Measurements from ENCODE around the gene KCNG2. TPM values are rescaled to one million over a fixed set of nuclear protein-coding genes. Genes with fewer than 3 reads are reported as not detected.

The KCNG2 gene
- total and polyA plus RNA-seq, 2 donors (not counting 1 experiment from before 2014, with no cell fraction given), result not detected

DNA sequence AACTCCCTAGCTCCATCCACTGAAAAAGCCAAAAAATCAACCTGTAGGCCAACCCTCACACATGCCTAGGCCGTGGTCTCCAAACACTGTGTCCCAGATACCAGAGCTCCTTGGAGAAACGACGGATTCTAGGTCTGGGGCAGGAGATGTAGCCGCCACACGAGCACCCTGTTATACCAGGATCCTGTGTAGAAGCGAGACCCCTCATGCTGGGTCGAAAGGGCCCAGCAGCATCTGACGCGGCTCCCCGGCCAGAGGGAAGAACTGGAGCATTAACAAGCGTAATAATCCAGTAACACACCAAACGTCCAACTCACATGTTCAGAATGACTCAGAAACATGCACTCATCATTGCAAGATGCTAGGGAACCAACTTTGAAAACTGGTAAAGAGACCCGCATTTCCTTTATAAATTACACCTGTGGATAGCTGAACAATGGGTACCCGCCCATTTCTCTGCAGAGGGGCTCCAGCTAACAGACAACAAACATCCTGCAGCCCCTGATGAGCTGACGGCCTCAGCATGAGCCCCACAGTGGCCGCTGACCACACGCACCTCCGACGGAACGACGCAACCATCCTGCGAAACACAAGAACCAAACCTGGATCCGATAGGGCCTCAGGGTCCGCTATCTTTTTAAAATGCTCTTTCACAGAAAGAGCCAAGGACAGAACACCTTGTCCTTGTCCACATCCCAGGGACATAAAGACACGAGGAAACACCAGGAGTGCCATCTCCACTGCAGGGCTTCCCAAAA, 139.5 kb downstream of the KCNG2 start:
- DNase-seq, result no peak
- Histone ChIP-seq H3K4me2 (replicated peaks; ENCODE audit: low read depth, low read length, poor library complexity, severe bottlenecking) (no peak overlapping the region), H2AFZ (ENCODE audit: insufficient read depth, low read depth, low read length, poor library complexity, severe bottlenecking) (no peak overlapping the region), H3K4me3 (ENCODE audit: control extremely low read depth in 1 of 5, extremely low read depth in 1 of 5, insufficient read depth in 1 of 5, low read depth in 2 of 5, low read length in 4 of 5) (no peak overlapping the region), H3K4me1 (ENCODE audit: control insufficient read depth in 2 of 2, insufficient read depth in 2 of 2, low read length in 2 of 2) (no peaks in the 10 kb centered on the region), H3K9me3 (ENCODE audit: control extremely low read depth in 1 of 3, control insufficient read depth in 2 of 3, insufficient read depth in 1 of 3, low read length in 2 of 3) (peaks cover 2 to 38% (median 25%) of the 10 kb centered on the region in 3 donors), H3K79me2 (ENCODE audit: control insufficient read depth, insufficient read depth, low read length) (peaks cover 98% of the 10 kb centered on the region), H3K36me3 (replicated peaks in 1 of 2; ENCODE audit: control extremely low read depth in 1 of 2, control insufficient read depth in 1 of 2, extremely low read depth in 1 of 2, insufficient read depth in 2 of 2, low read length in 1 of 2) (peaks cover 2 to 54% of the 10 kb centered on the region in 2 experiments), H3K27ac (ENCODE audit: low read length in 2 of 2) (no peak overlapping the region), H4K20me1 (ENCODE audit: control insufficient read depth, insufficient read depth, low read length, poor library complexity, severe bottlenecking) (peaks cover 70% of the 10 kb centered on the region), H3K9ac (ENCODE audit: low read length) (no peak overlapping the region), H3K27me3 (replicated peaks in 1 of 4; ENCODE audit: control extremely low read depth in 1 of 4, control insufficient read depth in 3 of 4, insufficient read depth in 4 of 4, low read length in 3 of 4) (no peaks in the 10 kb centered on the region)
- no peak for ATAC-seq (ENCODE audit: low read depth)
- WGBS (ENCODE audit: insufficient coverage), result 99% methylated on average over 25 of the region's 25 CpGs
- Mint-ChIP-seq H3K4me1 (peaks cover 2% of the 10 kb centered on the region), H3K27ac (no peak overlapping the region), H3K27me3 (no peaks in the 10 kb centered on the region), H3K4me3 (no peak overlapping the region), H3K9me3 (ENCODE audit: insufficient read depth) (peaks cover 12% of the 10 kb centered on the region)
- POLR2A ChIA-PET, result no interaction called here
- CTCF ChIA-PET, result no interaction called here
- TF ChIP-seq, protein P1, sequence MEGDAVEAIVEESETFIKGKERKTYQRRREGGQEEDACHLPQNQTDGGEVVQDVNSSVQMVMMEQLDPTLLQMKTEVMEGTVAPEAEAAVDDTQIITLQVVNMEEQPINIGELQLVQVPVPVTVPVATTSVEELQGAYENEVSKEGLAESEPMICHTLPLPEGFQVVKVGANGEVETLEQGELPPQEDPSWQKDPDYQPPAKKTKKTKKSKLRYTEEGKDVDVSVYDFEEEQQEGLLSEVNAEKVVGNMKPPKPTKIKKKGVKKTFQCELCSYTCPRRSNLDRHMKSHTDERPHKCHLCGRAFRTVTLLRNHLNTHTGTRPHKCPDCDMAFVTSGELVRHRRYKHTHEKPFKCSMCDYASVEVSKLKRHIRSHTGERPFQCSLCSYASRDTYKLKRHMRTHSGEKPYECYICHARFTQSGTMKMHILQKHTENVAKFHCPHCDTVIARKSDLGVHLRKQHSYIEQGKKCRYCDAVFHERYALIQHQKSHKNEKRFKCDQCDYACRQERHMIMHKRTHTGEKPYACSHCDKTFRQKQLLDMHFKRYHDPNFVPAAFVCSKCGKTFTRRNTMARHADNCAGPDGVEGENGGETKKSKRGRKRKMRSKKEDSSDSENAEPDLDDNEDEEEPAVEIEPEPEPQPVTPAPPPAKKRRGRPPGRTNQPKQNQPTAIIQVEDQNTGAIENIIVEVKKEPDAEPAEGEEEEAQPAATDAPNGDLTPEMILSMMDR (IDR thresholded peaks at IDR 0.05), result no peak
- TF ChIP-seq EZH2 (IDR thresholded peaks at IDR 0.05; ENCODE audit: borderline replicate concordance, insufficient read depth, low read depth, low read length, poor library complexity, severe bottlenecking), result no peak
- intact Hi-C loops (cut with micrococcal nuclease), result no loop called here

DNA sequence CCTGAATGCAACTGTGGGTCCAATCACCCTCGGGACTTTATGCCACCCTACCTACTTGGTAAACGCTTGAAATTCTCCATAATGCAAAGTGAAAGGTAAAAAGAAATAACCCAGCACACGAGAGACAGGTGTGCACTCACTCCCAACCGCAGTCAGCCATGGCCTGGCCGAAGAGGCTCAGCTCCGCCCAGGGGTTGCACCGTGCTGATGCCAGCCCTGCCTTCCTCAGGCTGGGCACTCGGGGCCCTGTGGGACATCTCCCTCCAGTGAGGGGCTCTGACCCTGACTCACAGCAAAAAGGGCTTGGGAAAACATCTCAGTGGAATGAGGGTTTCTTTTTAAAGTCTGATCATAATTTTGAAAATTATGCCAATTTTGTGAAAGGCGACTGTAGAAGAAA, 140.5 kb downstream of the KCNG2 start:
- Mint-ChIP-seq H3K27me3 (no peaks in the 10 kb centered on the region), H3K4me1 (peaks cover 2% of the 10 kb centered on the region), H3K27ac (no peak overlapping the region), H3K9me3 (ENCODE audit: insufficient read depth) (peaks cover 7% of the 10 kb centered on the region), H3K4me3 (no peak overlapping the region)
- TF ChIP-seq EZH2 (IDR thresholded peaks at IDR 0.05; ENCODE audit: borderline replicate concordance, insufficient read depth, low read depth, low read length, poor library complexity, severe bottlenecking), result no peak
- TF ChIP-seq, protein P1 (IDR thresholded peaks at IDR 0.05), result no peak
- ATAC-seq (ENCODE audit: low read depth) (no peak), DNase-seq (no peak)
- H3K9me3 ChIP-seq (ENCODE audit: control extremely low read depth in 1 of 3, control insufficient read depth in 2 of 3, insufficient read depth in 1 of 3, low read length in 2 of 3), result peaks cover 2 to 38% (median 16%) of the 10 kb centered on the region in 3 donors
- peaks cover 5 to 61% of the 10 kb centered on the region in 2 experiments for H3K36me3 ChIP-seq (replicated peaks in 1 of 2; ENCODE audit: control extremely low read depth in 1 of 2, control insufficient read depth in 1 of 2, extremely low read depth in 1 of 2, insufficient read depth in 2 of 2, low read length in 1 of 2)
- no peak overlapping the region for H3K4me3 ChIP-seq (ENCODE audit: control extremely low read depth in 1 of 5, extremely low read depth in 1 of 5, insufficient read depth in 1 of 5, low read depth in 2 of 5, low read length in 4 of 5)
- H3K79me2 ChIP-seq (ENCODE audit: control insufficient read depth, insufficient read depth, low read length), result peaks cover 99% of the 10 kb centered on the region
- ChIA-PET CTCF (no interaction called here), POLR2A (no interaction called here)
- intact Hi-C loops (cut with micrococcal nuclease), result no loop called here
- no peak overlapping the region for H3K27ac ChIP-seq (ENCODE audit: low read length in 2 of 2)
- no peak overlapping the region for H3K9ac ChIP-seq (ENCODE audit: low read length)
- peaks cover 79% of the 10 kb centered on the region for H4K20me1 ChIP-seq (ENCODE audit: control insufficient read depth, insufficient read depth, low read length, poor library complexity, severe bottlenecking)
- H2AFZ ChIP-seq (ENCODE audit: insufficient read depth, low read depth, low read length, poor library complexity, severe bottlenecking), result no peak overlapping the region
- H3K4me1 ChIP-seq (ENCODE audit: control insufficient read depth in 2 of 2, insufficient read depth in 2 of 2, low read length in 2 of 2), result no peaks in the 10 kb centered on the region
- WGBS (ENCODE audit: insufficient coverage), result 100% methylated on average over 8 of the region's 9 CpGs
- no peaks in the 10 kb centered on the region for H3K27me3 ChIP-seq (replicated peaks in 1 of 4; ENCODE audit: control extremely low read depth in 1 of 4, control insufficient read depth in 3 of 4, insufficient read depth in 4 of 4, low read length in 3 of 4)
- H3K4me2 ChIP-seq (replicated peaks; ENCODE audit: low read depth, low read length, poor library complexity, severe bottlenecking), result no peak overlapping the region
